Measurements from ENCODE around the gene WAPL. TPM values are rescaled to one million over a fixed set of nuclear protein-coding genes. Genes with fewer than 3 reads are reported as not detected.
A peak's percentile ranks its signal among the peaks of the same experiment; 100 is the strongest.

Gene WAPL
- total and polyA plus RNA-seq, 2 of the 13 experiments (the other 11 are each of a cell fraction or from before 2014, with no cell fraction given) = 13.2 to 43.5 TPM

GRCh38 chr10:86520871-86521677, 518 bp downstream of the WAPL start (continued):
- TF ChIP-seq MED8 (CRISPR knock-in tag; IDR thresholded peaks at IDR 0.05; ENCODE audit: insufficient replicate concordance) = no peak
- no peak for TF ChIP-seq ZNF639 (CRISPR knock-in tag; conservative IDR thresholded peaks at IDR 0.05)
- TF ChIP-seq KLF9 (CRISPR knock-in tag; IDR thresholded peaks at IDR 0.05; ENCODE audit: low read depth) = no peak
- TF ChIP-seq CBX1 (IDR thresholded peaks at IDR 0.05; ENCODE audit: low read depth) = no peak
- TF ChIP-seq MED1 (CRISPR knock-in tag; IDR thresholded peaks at IDR 0.05) = no peak
- TF ChIP-seq CENPT (CRISPR knock-in tag; IDR thresholded peaks at IDR 0.05; ENCODE audit: low read depth) = no peak
- no peak for TF ChIP-seq CHCHD3 (CRISPR knock-in tag; IDR thresholded peaks at IDR 0.05)
- no peak for TF ChIP-seq ZFP62 (CRISPR knock-in tag; IDR thresholded peaks at IDR 0.05)
- TF ChIP-seq JDP2 (CRISPR knock-in tag; IDR thresholded peaks at IDR 0.05; ENCODE audit: borderline replicate concordance) = no peak
- TF ChIP-seq MIER3 (CRISPR knock-in tag; IDR thresholded peaks at IDR 0.05; ENCODE audit: borderline replicate concordance) = 0 out of 2 replicates have a peak, but pooled peaks have one; percentile 6
- TF ChIP-seq FOXA3 (CRISPR knock-in tag; IDR thresholded peaks at IDR 0.05) = no peak
- TF ChIP-seq PRPF4 (IDR thresholded peaks at IDR 0.05; ENCODE audit: low read depth, low read length, poor library complexity, severe bottlenecking) = no peak
- no peak for TF ChIP-seq MYNN (CRISPR knock-in tag; IDR thresholded peaks at IDR 0.05; ENCODE audit: low read depth)
- no peak for TF ChIP-seq TBX3 (IDR thresholded peaks at IDR 0.05; ENCODE audit: borderline replicate concordance)
- no peak for TF ChIP-seq HMGA1 (CRISPR knock-in tag; conservative IDR thresholded peaks at IDR 0.05)
- no peak for TF ChIP-seq ZNF598 (CRISPR knock-in tag; IDR thresholded peaks at IDR 0.05; ENCODE audit: borderline replicate concordance)
- TF ChIP-seq TRAFD1 (CRISPR knock-in tag; IDR thresholded peaks at IDR 0.05; ENCODE audit: borderline replicate concordance) = no peak
- TF ChIP-seq NCOA1 (CRISPR knock-in tag; IDR thresholded peaks at IDR 0.05) = peak; percentile 6; the same call in 1 of the 2 replicates
- no peak for TF ChIP-seq ZFAT (CRISPR knock-in tag; conservative IDR thresholded peaks at IDR 0.05)
- TF ChIP-seq DRAP1 (CRISPR knock-in tag; IDR thresholded peaks at IDR 0.05) = peak; percentile 63
- no peak for TF ChIP-seq GRHL1 (CRISPR knock-in tag; conservative IDR thresholded peaks at IDR 0.05)
- no peak for TF ChIP-seq TFAP4 (IDR thresholded peaks at IDR 0.05; ENCODE audit: borderline replicate concordance, low read depth)
- TF ChIP-seq PITX1 (CRISPR knock-in tag; IDR thresholded peaks at IDR 0.05) = peak; percentile 22; the same call in 1 of the 2 replicates
- TF ChIP-seq ZNF670 (CRISPR knock-in tag; IDR thresholded peaks at IDR 0.05; ENCODE audit: borderline replicate concordance) = no peak; the same call in 1 of the 2 replicates
- TF ChIP-seq ZNF530 (CRISPR knock-in tag; IDR thresholded peaks at IDR 0.05; ENCODE audit: low read depth) = no peak
